Cardiac muscle cell (in vitro differentiated cells and primary cell): ENCODE data around the gene CENPX. TPM values are rescaled to one million over a fixed set of nuclear protein-coding genes. Genes with fewer than 3 reads are reported as not detected.

ENCODE experiments used
- polyA plus RNA-seq: library from polyadenylated mRNA; unstranded; fragments of >200 nt; fragmentation: Nextera tagmentation; extraction: Ambion mirVana; gene quantifications from 2 replicates; pipeline ENCODE4 v1.2.1, GENCODE V29; 2016
- total RNA-seq: library from RNA; depleted of rRNA; stranded (reverse); fragments of >200 nt; gene quantifications from 2 replicates; pipeline ENCODE4 v1.2.3, GENCODE V29; 2016

The CENPX gene
- total and polyA plus RNA-seq, 2 experiments from 2014 or later: 82.9 to 129 TPM

Other genes starting within 250 kb of the CENPX start
- gene GCGR, start 218.7 kb downstream of the CENPX start, total RNA-seq: 0.15 TPM in 1 of 2 replicates, not detected in the other
- gene GCGR, start 218.7 kb downstream of the CENPX start, polyA plus RNA-seq: 0.79 TPM in 1 of 2 replicates, not detected in the other
- gene MCRIP1, start 189.6 kb downstream of the CENPX start, total RNA-seq: 161 and 219 TPM in 2 replicates
- gene MCRIP1, start 189.6 kb downstream of the CENPX start, polyA plus RNA-seq: 179 and 233 TPM in 2 replicates
- not detected in 2 replicates for gene PPP1R27, start 187.8 kb downstream of the CENPX start, total RNA-seq
- 1.0 TPM in 1 of 2 replicates, not detected in the other for gene PPP1R27, start 187.8 kb downstream of the CENPX start, polyA plus RNA-seq
- 972 and 1,150 TPM in 2 replicates for gene P4HB, start 162.3 kb downstream of the CENPX start, total RNA-seq
- gene P4HB, start 162.3 kb downstream of the CENPX start, polyA plus RNA-seq: 388 and 597 TPM in 2 replicates
- 101 and 177 TPM in 2 replicates for gene ARHGDIA, start 151.5 kb downstream of the CENPX start, total RNA-seq
- gene ARHGDIA, start 151.5 kb downstream of the CENPX start, polyA plus RNA-seq: 139 and 163 TPM in 2 replicates
- gene ALYREF, start 131.3 kb downstream of the CENPX start, total RNA-seq: 94.0 and 139 TPM in 2 replicates
- 93.0 and 130 TPM in 2 replicates for gene ALYREF, start 131.3 kb downstream of the CENPX start, polyA plus RNA-seq
- gene ANAPC11, start 131.2 kb downstream of the CENPX start, total RNA-seq: 128 and 178 TPM in 2 replicates
- gene ANAPC11, start 131.2 kb downstream of the CENPX start, polyA plus RNA-seq: 368 and 407 TPM in 2 replicates
- 2.3 and 9.1 TPM in 2 replicates for gene NPB, start 120.6 kb downstream of the CENPX start, total RNA-seq
- gene NPB, start 120.6 kb downstream of the CENPX start, polyA plus RNA-seq: 1.2 and 6.6 TPM in 2 replicates
- gene PCYT2, start 111.5 kb downstream of the CENPX start, total RNA-seq: 83.8 and 111 TPM in 2 replicates
- 73.3 and 138 TPM in 2 replicates for gene PCYT2, start 111.5 kb downstream of the CENPX start, polyA plus RNA-seq
- 10.4 and 26.7 TPM in 2 replicates for gene SIRT7, start 104.7 kb downstream of the CENPX start, total RNA-seq
- 13.3 and 16.7 TPM in 2 replicates for gene SIRT7, start 104.7 kb downstream of the CENPX start, polyA plus RNA-seq
- 14.8 and 16.1 TPM in 2 replicates for gene MAFG, start 95.1 kb downstream of the CENPX start, total RNA-seq
- gene MAFG, start 95.1 kb downstream of the CENPX start, polyA plus RNA-seq: 23.9 and 27.0 TPM in 2 replicates
- 109 and 162 TPM in 2 replicates for gene PYCR1, start 85.6 kb downstream of the CENPX start, total RNA-seq
- 147 and 153 TPM in 2 replicates for gene PYCR1, start 85.6 kb downstream of the CENPX start, polyA plus RNA-seq
- 12.2 and 22.8 TPM in 2 replicates for gene MYADML2, start 75.6 kb downstream of the CENPX start, total RNA-seq
- 17.1 and 17.9 TPM in 2 replicates for gene MYADML2, start 75.6 kb downstream of the CENPX start, polyA plus RNA-seq
- gene NOTUM, start 61.7 kb downstream of the CENPX start, total RNA-seq: 7.4 and 8.1 TPM in 2 replicates
- 4.2 and 8.8 TPM in 2 replicates for gene NOTUM, start 61.7 kb downstream of the CENPX start, polyA plus RNA-seq
- gene ASPSCR1, start 45.2 kb downstream of the CENPX start, total RNA-seq: 48.5 and 58.9 TPM in 2 replicates
- 63.1 and 74.0 TPM in 2 replicates for gene ASPSCR1, start 45.2 kb downstream of the CENPX start, polyA plus RNA-seq
- gene LRRC45, start 427 bp upstream of the CENPX start, total RNA-seq: 36.5 and 43.3 TPM in 2 replicates
- 15.2 and 31.8 TPM in 2 replicates for gene LRRC45, start 427 bp upstream of the CENPX start, polyA plus RNA-seq
- gene RAC3, start 8.8 kb upstream of the CENPX start, total RNA-seq: 58.7 and 73.7 TPM in 2 replicates
- gene RAC3, start 8.8 kb upstream of the CENPX start, polyA plus RNA-seq: 9.9 and 16.4 TPM in 2 replicates
- 164 and 256 TPM in 2 replicates for gene DCXR, start 14.8 kb upstream of the CENPX start, total RNA-seq
- 228 and 312 TPM in 2 replicates for gene DCXR, start 14.8 kb upstream of the CENPX start, polyA plus RNA-seq
- gene RFNG, start 28.9 kb upstream of the CENPX start, total RNA-seq: 94.6 and 104 TPM in 2 replicates
- gene RFNG, start 28.9 kb upstream of the CENPX start, polyA plus RNA-seq: 91.0 and 98.3 TPM in 2 replicates
- 231 and 235 TPM in 2 replicates for gene GPS1, start 29.0 kb upstream of the CENPX start, total RNA-seq
- 223 and 257 TPM in 2 replicates for gene GPS1, start 29.0 kb upstream of the CENPX start, polyA plus RNA-seq
- gene DUS1L, start 42.9 kb upstream of the CENPX start, total RNA-seq: 109 and 184 TPM in 2 replicates
- 183 and 196 TPM in 2 replicates for gene DUS1L, start 42.9 kb upstream of the CENPX start, polyA plus RNA-seq
- 276 and 279 TPM in 2 replicates for gene FASN, start 75.4 kb upstream of the CENPX start, total RNA-seq
- 61.8 and 85.9 TPM in 2 replicates for gene FASN, start 75.4 kb upstream of the CENPX start, polyA plus RNA-seq
- 28.3 and 46.2 TPM in 2 replicates for gene CCDC57, start 190.0 kb upstream of the CENPX start, total RNA-seq
- 53.5 and 56.0 TPM in 2 replicates for gene CCDC57, start 190.0 kb upstream of the CENPX start, polyA plus RNA-seq
- gene SLC16A3, start 206.2 kb upstream of the CENPX start, total RNA-seq: 313 and 327 TPM in 2 replicates
- 55.6 and 63.2 TPM in 2 replicates for gene SLC16A3, start 206.2 kb upstream of the CENPX start, polyA plus RNA-seq